NCI-H526 treated with DMSO at 0.1 percent for 48 hours (cell line): ENCODE measurements around the gene FAM180A.
"Not testable (repeated sequence)": the region's sequence is repeated elsewhere in the genome, so short reads cannot be mapped to it uniquely, and the experiment has no call there.

ENCODE experiments used
- DNase-seq: peaks from one replicate; lab custom pipeline; 2025; lab: John Stamatoyannopoulos, UW

Gene FAM180A

DNA sequence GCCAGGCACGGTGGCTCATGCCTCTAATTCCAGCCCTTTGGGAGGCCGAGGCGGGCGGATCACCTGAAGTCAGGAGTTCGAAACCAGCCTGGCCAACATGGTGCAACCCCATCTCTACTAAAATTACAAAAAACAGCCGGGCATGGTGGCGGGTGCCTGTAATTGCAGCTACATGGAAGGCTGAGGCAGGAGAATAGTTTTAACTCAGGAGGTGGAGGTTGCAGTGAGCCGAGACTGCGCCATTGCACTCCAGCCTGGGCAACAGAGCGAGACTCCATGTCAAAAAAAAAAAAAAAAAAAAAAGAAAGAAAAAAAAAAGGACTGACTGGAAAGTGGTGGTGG, 11.3 kb downstream of the FAM180A start:
- not testable (repeated sequence) for DNase-seq

DNA sequence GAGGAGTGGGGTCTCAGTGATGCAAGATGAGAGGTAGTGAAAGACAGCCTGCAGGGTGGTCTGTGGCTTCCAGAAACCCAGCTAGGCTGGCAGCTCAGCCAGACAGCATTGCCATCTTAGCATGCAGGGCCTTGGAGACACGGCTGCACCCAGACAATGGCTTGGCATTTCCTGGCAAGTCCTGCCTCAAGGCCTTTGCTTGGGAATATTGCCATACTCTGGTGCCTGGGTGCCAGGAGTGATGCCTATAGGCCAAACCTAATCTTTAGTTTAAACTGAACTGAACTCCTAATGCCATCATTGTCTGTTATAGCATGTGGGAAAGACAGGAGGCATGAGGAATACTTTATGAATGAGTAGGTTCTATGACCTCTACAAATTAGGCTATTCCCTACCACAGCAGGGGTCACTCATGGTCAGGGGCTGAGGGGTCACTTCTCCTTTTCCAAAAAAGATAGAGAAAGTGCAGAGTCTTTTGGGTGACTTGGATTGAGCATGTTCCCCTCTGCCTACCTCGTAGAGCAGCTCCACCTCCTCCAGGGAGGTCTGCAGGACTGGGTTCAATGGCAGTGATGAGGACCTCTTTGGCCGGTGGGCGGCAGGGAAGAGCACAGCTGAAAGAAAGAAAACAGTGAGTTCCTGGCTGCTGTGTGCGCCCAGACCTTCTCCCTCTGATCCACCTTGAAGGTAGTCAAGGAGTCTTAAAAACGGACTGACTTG, 11.9 kb downstream of the FAM180A start:
- no peak for DNase-seq

DNA sequence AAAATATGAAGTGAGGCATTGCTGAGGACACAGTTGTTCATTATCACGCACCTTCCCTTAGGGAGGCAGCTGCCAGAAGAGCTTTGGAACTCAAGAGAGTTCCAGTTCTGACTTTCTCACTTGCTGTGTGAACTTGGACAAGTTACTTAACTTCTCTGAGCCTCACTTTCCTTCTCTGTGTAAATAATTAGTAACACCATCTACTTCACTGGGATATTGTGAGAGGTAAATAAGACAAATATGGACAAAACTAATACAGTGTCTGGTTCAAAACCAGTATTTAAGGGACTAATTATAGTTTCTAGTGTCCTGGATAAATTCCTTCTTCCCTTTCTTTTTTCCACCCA, 14.3 kb downstream of the FAM180A start:
- DNase-seq: no peak

DNA sequence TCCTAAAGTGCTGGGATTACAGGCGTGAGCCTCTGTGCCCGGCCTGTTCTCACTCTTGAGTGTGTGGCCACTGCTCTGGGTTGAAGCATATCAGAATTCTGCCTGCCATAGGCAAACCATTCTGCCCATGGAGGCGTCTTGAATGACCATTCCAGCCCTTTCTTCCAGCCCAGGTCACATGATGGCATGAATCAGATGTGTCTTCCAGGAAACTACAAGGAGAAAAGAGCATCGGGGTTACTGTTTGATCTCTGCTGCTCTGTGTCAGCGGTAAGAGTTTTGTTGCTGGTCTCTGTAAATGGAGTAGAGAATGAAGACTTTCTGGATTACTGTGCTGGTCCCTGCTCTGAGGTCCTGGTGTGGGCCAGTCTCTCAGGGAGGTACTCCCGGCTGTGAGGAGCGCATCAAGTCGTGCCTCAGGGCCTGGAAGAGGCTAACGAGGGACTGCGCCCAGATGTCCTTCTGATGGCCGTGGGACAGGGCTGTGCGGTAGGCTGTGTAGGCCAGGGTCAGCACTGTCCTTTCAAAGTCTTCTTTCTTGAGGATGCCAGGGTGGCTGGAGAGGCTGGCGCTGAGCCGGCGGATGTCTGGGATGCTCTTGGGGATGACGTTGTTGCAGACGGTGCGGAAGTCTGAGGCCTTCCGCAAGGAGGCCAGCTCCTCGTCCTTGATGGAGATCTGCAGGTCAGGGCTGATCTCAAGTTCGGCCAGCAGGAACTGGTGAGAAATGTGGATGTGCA, 14.8 kb downstream of the FAM180A start:
- DNase-seq: no peak

DNA sequence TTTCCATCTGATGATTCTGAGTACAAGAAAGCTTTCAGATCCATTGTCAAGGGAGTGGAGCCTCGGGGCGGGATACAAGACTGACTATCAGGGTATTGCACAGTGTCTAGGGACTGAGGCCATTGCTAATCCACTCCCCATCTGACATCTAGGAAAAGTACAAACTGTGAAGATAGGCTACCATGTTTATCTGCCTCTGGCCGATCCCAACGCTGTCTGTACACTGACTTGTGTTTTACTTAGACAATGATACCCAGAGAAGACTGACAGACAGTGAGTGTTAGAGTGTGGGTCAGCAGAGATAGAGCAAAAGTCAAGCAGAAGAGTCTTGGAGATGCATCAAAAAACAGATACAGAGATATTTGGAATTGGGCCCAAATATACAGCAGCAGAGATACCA, 17.5 kb downstream of the FAM180A start:
- DNase-seq: no peak

DNA sequence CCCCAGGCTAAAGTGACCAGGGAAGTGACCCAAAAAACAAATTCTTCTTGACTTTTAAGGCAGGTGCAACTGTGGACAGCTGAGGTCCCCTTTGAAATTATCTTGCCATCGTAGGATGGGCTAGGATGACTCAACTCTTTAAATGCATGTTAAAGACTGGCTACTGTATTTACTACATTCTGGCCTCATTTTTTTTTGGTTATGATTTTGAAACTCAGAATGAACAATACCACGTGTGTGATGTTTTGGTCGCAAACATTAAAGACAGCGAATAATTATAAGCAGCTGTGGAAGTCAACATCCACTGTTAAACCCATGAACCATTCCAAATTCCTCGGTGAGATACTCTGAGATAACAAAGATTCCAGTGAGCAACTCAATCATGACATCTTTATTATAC, 19.4 kb downstream of the FAM180A start:
- no peak for DNase-seq

DNA sequence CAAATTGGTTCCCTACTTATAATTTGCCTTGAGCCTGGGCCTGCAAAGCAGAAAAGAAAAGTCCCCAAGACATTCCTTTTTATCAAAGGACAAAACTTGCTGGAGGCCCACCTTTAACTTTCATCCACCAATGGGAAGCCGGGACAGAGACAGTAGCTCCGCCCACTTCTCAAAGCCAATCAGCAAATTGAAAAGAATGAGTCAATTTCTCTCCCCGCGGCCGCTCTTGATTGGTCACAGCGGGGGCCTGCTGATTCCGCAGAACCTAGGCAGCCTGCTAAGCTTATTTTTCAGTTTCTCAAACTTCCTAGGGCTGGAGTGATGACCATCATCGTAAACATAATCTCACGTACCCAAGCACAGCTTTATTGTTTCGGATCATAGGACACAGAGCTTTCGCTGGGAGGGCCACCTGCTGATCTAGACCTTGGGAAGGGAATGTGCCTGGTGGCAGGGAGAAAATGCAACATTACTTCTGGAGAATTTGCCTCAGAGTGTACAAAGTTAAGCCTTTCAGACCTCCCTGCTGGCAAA, 20.4 kb downstream of the FAM180A start, which contains the start of gene SLC13A4:
TSS of gene SLC13A4 (minus strand) at position 51 of the 534 bp plus-strand sequence. CDS start 690 bp downstream, outside the sequence.
- DNase-seq: no peak

DNA sequence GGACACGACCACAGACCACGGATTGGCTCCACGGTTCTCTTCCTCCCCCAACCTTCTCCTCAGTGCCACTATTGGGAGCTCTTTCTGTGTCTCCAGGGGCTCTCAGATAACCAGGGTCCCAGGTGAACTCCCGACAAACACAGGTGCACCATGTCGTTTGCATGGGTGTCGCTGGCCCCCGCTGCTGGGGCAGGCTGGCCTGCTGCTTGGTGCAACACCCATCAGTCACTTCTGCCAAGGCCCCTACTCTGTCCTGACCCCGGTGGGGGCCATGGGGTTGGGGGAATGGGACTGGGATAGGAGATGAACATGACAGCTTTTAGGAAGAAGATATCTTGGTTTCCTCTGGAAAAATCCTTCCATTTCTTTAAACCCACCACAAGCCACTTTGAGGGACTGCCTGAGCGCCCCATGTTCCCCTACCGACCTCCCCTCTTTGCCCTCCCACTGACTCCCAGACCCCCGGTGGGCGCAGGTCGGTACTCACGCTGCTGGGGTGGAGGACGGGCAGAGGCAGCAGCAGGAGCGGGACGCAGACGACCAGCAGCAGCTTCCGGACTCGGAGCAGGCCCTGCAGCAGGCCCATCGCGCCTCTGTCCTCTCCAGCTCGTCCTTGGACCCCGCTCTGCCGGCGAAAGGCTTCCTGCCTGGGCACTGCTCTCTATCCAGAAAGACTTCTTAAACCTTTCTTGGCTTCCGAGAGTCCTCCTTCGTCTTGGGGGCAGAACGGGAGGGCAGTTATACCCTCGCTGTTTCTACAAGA, 21.5 kb downstream of the FAM180A start:
- no peak for DNase-seq

DNA sequence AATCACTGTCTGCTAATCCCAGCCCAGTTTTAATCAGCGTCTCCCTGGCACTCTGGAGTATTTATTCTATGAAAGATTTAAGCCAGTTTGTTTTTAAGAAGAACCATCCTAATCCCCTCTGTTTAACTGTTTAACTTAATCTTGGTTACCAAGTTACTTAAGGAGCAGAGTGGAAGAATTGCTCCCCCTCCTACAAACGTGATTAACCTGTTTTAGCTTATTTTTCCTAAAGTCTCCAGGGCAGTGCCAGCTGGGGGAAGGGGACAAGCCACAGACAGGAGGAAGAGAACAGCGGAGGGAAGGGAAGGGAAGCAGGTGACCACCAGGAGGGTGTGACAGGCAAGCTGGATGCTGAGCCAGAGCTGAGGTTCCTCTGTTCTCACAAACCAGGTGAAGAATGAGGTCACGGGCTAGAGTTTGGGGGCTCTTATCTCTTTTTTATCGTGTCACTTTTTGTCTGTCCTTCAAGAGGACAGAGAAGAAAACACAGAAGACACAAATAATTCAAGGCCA, 22.3 kb downstream of the FAM180A start:
- DNase-seq: no peak

DNA sequence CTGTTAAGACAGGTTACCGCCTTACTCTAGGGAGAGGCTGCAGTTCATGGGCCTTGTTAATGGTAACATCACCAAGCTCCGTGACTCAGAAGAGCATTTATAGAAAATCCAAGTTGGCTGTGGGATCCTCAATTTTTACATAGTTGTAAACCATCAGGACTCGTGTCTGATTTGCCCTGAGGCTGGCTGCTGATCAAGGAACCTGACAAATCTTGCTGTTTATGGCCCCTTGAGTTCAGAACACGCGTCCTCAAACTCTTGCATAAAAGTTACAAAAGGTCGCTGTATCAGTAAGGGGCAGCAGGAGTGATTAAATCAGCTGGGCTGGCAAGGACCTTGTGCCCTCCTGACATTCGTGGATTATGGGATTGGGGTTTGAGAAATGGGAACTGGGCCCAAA, 25.2 kb downstream of the FAM180A start:
- no peak for DNase-seq

DNA sequence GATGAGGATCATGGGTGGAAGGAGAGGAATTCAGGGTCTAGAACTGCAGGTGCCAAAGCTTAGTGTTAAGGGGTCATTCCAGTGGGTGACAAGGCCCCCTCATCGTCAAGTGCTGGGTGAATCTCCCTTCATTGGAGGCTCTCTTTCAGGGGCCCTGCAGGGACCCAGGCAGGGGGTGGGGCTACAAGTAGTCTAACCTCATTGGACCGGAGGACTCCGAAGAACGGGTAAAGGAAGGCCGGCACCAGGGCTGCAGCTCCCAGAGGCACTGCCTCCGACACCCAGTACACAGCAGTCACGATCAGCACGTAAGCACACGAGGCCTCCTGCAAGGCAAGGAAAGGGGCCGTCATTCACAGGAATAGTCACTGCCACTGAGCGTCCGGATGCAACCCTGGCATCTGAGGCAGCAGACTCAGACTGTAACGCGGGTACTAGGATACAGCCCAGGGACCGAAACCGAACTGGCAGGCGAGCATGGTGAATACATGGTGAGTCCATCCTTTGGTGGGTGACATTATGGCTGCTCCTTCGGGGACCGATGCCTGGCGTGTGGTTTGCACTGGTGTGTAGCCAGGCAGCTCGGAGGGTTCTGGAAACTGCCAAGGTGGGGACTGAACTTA, 27.3 kb downstream of the FAM180A start:
- DNase-seq: no peak

DNA sequence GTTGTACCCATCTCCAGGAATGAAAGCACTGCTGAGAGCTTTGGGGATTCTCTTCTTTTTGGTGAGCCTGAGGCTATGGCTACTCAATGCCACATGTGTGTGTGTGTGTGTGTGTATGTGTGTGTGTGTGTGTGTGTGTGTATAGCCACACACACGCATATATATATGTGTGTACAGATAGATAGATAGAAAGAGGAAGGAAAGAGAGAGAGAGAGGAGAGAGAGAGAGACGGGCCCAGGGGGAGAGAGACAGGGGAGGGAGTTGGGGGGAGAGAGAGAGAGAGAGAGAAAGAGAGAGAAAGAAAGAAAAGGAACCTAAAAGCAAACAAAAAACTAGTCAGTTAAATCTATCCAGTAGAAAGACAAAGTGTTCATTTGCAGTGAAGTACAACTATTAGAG, 28.9 kb downstream of the FAM180A start:
- DNase-seq: no peak

DNA sequence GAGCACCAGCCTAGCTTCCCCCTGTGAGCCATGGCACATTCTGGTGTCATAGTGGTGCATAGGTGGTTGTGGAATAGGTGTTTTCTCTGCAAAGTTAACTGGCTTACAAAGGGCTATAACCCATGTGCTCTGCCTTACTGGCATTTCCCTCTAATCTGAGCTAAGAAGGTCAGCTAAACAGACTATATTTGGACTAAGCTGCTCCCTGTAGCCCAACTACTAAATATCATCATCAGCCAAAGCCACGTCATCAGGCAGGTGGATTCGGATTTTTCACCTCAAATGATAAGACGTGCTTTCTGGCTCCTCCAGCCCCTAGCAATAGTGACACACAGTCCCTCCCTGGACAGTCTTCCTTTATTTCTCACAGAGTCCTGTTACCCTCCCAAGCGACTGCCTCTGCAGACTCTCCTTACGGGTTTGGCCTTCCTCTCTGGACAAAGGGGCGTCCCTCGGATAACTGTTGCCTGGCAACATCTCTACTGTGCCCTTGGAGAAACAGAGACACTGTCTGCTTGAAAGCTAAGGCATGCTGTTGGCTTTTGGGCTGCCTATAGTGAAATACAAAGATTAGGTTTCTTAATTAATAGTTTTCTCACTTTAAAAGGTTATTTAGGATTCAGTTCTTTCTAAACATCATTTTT, 29.7 kb downstream of the FAM180A start:
- no peak for DNase-seq

DNA sequence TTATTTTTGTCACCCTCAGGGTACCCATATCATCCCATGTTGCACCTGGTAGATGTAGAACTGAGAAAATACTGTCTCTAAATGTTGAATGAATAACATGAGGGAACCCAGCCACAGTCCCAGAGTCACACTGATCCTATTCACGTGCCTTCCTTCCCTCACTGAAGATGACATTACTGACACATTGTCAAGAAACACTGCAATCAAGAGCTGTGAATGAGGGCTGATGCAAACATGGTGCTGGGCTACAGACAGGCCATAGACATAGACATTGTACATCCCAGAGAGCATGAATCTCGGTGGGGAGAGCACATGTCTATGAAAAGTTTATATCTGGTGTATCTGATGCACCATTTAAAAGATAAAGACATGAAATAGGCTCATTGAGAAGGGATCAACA, 30.4 kb downstream of the FAM180A start:
- DNase-seq: no peak

DNA sequence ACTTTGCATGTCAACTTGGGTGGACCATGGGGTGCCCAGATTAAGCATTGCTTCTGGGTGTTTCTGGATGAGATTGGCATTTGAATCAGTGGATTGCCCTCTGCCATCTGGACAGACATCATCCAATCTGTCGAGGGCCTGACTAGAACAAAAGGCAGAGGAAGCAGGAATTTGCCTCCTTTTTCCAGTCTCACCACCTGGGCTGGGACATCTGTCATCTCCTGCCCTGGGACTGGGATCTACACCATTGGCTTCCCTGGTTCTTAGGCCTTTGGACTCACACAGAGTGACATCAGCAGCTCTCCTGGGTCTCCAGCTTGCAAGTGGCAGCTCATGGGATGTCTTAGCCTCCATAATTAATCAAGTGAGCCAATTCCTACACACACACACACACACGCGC, 30.9 kb downstream of the FAM180A start:
- DNase-seq: no peak

DNA sequence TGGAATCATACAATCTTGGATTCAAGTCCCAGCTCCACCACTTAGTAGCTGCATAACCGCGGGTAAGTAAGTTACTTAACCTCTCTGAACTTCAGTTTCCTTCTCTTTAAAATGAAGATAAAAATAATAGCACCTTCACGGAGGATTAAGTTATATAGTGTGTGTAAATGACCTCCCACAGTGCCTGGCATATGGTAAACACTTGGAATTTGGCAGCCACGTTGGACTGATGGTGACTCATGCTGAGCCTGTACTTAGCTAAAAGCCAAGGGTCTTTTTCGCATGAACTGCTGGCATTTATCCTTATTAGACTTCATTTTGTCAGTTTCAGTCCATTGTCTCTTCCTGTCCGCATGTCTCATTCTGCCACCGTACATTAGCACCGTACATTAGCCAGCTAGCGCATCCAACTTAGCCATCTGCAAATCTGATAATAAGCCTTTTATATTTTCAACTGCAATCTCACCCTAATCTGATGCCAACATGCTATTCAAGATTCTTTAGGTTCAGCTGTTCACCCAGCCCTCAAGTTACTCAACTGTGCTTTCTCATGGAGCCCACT, 31.9 kb downstream of the FAM180A start:
- DNase-seq: no peak

DNA sequence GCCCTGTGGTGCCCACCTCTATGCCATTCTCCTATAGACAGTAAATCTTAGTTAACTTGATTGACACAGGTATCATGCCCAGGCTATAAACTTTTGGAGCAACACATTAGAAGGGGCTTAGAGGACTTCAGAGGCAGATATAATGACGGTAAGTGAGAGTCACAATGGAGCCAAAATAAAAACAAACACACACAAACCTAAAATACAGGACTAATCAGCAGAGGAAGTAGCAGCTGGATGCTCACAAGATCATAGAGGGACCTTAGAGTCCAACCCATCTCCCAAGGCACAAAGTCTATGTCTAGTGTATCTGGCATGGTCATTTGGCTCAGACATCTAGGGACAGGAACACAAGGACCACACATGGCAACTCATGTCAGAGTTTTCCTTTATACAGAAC, 32.9 kb downstream of the FAM180A start:
- DNase-seq: no peak

DNA sequence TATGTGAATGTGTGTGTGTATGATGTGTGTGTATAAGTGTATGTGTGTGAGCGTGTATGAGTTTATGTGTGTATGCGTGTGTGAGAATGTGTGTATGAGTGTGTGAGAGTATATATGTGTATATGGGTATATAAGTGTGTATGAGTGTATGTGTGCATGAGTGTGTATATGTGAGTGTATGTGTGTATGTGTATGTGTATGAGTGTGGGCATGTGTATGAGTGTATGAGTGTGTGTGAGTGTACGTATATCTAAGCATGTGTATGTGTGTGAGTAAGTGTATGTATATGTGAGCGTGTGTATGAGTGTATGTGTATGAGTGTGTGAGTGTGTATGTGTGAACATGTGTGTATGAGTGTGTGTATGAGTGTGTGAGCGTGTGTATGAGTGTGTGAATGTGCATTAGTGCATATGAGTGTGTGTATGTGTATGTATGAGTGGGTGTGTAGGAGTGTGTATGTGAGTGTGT, 33.5 kb downstream of the FAM180A start:
- no peak for DNase-seq

DNA sequence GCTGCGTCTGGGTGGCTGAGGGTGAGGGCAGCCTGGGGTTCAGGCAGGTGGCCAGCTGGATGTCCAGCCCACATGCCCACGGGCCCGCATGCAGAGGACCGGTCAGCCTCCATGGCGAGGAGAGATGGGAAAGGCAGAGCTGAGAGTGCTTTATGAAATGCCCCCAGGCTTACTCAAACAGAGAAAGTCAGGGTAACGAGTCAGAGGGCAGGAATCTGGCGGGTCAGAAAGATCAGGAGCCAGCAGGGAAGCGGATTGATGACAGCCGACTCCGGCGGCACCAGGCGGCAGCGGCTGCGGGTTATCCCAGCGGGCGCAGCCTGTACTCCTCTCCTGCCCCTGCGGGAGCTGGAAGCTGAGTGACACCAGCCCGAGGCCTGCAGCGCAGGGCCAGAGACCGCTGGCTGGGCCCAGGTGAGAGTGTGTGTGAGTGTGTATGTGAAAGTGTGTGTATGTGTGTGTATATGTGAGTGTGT, 34.0 kb downstream of the FAM180A start:
- no peak for DNase-seq

DNA sequence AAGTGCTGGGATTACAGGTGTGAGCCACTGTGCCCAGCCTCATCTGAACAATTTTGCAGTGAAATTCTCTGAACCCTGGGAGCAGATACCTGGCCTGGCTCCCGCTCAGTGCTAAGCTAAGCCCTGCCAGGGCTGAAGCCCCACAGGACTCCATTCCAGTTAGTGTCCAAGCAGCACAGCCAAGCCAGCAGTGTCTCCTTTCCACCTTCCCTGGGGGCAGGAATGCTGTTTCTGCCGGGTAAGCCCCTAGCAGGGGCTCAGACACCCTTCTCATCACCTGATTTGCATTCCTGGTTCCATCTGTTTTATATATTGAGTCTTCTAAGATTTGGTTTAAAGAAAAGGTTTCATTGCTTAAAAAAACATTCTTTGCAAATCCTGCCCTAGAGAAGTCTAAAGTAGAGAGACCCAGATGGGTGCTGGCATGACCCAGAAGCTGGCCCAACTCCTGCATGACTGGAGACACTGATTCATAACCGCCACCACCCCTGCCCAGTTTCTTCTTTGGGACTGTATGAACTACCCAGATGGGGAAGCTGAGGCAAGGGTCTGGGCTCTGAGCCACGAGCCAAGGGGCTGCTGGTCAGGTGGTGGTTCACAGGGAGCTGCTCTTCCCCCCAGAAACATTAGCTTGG, 34.7 kb downstream of the FAM180A start:
- DNase-seq: no peak

DNA sequence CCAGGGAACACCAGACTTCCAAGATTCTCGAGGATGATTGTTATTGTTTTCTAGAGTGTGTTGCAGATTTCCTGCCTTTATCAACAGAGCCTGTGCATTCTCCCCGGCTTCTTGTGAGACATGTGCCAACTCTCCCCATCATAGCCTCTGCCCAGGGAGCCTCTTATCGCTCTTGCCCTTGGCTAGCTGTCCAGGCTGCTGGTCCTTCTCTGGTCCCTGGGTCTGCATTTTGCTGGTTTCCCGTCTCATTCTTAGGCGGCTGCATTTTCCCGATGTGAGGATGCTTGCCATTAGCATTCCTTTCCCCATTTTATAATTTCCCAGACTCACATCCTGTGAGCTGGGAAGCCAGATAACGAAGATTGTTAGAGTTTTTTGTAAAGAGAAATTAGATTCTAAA, 35.8 kb downstream of the FAM180A start:
- no peak for DNase-seq
